IMR-90 (cell line): ENCODE data around the gene SERPINA5. TPM values are rescaled to one million over a fixed set of nuclear protein-coding genes. Genes with fewer than 3 reads are reported as not detected.

Experiments used
- ATAC-seq: fragments of 200-7000 bp; cut with Tn5 transposase; 2 replicates; pipeline ENCODE4 v1.9.1; 2020; ENCODE audit warnings: low read depth, mild to moderate bottlenecking, moderate library complexity
- BruUV-seq: library from RNA; stranded (reverse); fragments of 400-500 nt; replicated peaks from 2 replicates; lab custom pipeline; 2021; lab: Mats Ljungman, UMichigan
- CTCF ChIA-PET: fragments of 300-600 bp; formaldehyde crosslinking; extraction: SDS; loops from one replicate; lab custom pipeline; 2021; ENCODE audit warnings: antibody characterized with exemption; lab: Yijun Ruan, JAX
- POLR2A ChIA-PET: fragments of 300-600 bp; sonication (Branson Sonifier 250); formaldehyde crosslinking; loops from one replicate; lab custom pipeline; 2022; ENCODE audit warnings: antibody characterized with exemption; ENCODE audit not compliant: unreplicated experiment; lab: Charles Lee
- DNase-seq: peaks from one replicate; pipeline ENCODE4 v3.0.0; 2013
- H2AFZ ChIP-seq: replicated peaks from 2 replicates; pipeline ENCODE3; 2013; ENCODE audit warnings: low read length, mild to moderate bottlenecking; ENCODE audit not compliant: poor library complexity
- H2AK5ac ChIP-seq: 2 replicates; pipeline ENCODE4 v1.6.1; 2013; ENCODE audit warnings: low read depth, low read length, inconsistent platforms
- H2AK9ac ChIP-seq: replicated peaks from 2 replicates; pipeline ENCODE3; 2013; ENCODE audit warnings: mild to moderate bottlenecking, low read depth, low read length, moderate library complexity; ENCODE audit not compliant: poor library complexity
- H2BK120ac ChIP-seq: 2 replicates; pipeline ENCODE4 v1.6.1; 2013; ENCODE audit warnings: low read depth, low read length, inconsistent platforms
- H2BK15ac ChIP-seq: 3 replicates; pipeline ENCODE4 v1.6.1; 2013; ENCODE audit warnings: low read depth, low read length, inconsistent platforms
- H2BK20ac ChIP-seq: 2 replicates; pipeline ENCODE4 v1.6.1; 2013; ENCODE audit warnings: low read depth, mild to moderate bottlenecking, inconsistent platforms, low read length, moderate library complexity
- H2BK5ac ChIP-seq: 2 replicates; pipeline ENCODE4 v1.6.1; 2013; ENCODE audit warnings: mild to moderate bottlenecking, low read depth, low read length, inconsistent platforms; ENCODE audit not compliant: poor library complexity, severe bottlenecking
- H3K14ac ChIP-seq: replicated peaks from 2 replicates; pipeline ENCODE4 v1.6.1; 2013; ENCODE audit warnings: low read depth, low read length, inconsistent platforms
- H3K18ac ChIP-seq: 2 replicates; pipeline ENCODE4 v1.6.1; 2013; ENCODE audit warnings: low read depth, low read length, control low read depth
- H3K23ac ChIP-seq: 2 replicates; pipeline ENCODE4 v1.6.1; 2013; ENCODE audit warnings: low read depth, low read length, inconsistent platforms
- H3K27ac ChIP-seq: 2 replicates; pipeline ENCODE4 v1.5.1; 2013; ENCODE audit warnings: mild to moderate bottlenecking, control low read depth, low read length; ENCODE audit not compliant: insufficient read depth
- H3K27me3 ChIP-seq: 2 replicates; pipeline ENCODE4 v1.6.1; 2013; ENCODE audit warnings: low read length; ENCODE audit not compliant: control insufficient read depth, insufficient read depth
- H3K36me3 ChIP-seq: 2 replicates; pipeline ENCODE4 v1.6.1; 2013; ENCODE audit warnings: low read length, mixed read lengths; ENCODE audit not compliant: control insufficient read depth, insufficient read depth
- H3K4ac ChIP-seq: 2 replicates; pipeline ENCODE4 v1.6.1; 2013; ENCODE audit warnings: low read depth, low read length, inconsistent platforms
- H3K4me1 ChIP-seq: 2 replicates; pipeline ENCODE4 v1.6.1; 2013; ENCODE audit warnings: low read length, mixed read lengths; ENCODE audit not compliant: control insufficient read depth, insufficient read depth
- H3K4me2 ChIP-seq: 2 replicates; pipeline ENCODE4 v1.6.1; 2013; ENCODE audit warnings: low read depth, mild to moderate bottlenecking, control low read depth, low read length, moderate library complexity
- H3K4me3 ChIP-seq: 2 replicates; pipeline ENCODE4 v1.5.1; 2013; ENCODE audit warnings: low read depth, mild to moderate bottlenecking, control low read depth, low read length, moderate library complexity; ENCODE audit not compliant: insufficient read depth
- H3K56ac ChIP-seq: 2 replicates; pipeline ENCODE4 v1.6.1; 2013; ENCODE audit warnings: low read length, inconsistent platforms; ENCODE audit not compliant: insufficient read depth; ENCODE audit errors: extremely low read depth
- H3K79me1 ChIP-seq, 2 experiments: 2 replicates each; pipeline ENCODE4 v1.6.1; 2013; ENCODE audit warnings: low read length in 2 of 2, inconsistent platforms in 1 of 2, low read depth in 1 of 2
- H3K9ac ChIP-seq: 2 replicates; pipeline ENCODE4 v1.6.1; 2013; ENCODE audit warnings: low read depth, low read length, control low read depth
- H3K9me1 ChIP-seq: 2 replicates; pipeline ENCODE4 v1.6.1; 2013; ENCODE audit warnings: low read length, inconsistent platforms; ENCODE audit not compliant: insufficient read depth
- H3K9me3 ChIP-seq: 2 replicates; pipeline ENCODE4 v1.6.1; 2013; ENCODE audit warnings: low read length; ENCODE audit not compliant: control insufficient read depth, insufficient read depth
- H4K20me1 ChIP-seq: 2 replicates; pipeline ENCODE4 v1.6.1; 2013; ENCODE audit warnings: low read length, inconsistent platforms; ENCODE audit not compliant: insufficient read depth
- H4K5ac ChIP-seq: 2 replicates; pipeline ENCODE4 v1.6.1; 2013; ENCODE audit warnings: mild to moderate bottlenecking, low read depth, low read length, control low read depth
- H4K8ac ChIP-seq, 2 experiments: 2 replicates each; pipeline ENCODE4 v1.6.1; 2013; ENCODE audit warnings: low read depth in 2 of 2, low read length in 2 of 2, control low read depth in 1 of 2, inconsistent platforms in 1 of 2
- H4K91ac ChIP-seq: 2 replicates; pipeline ENCODE4 v1.6.1; 2013; ENCODE audit warnings: low read depth, low read length, inconsistent platforms; ENCODE audit not compliant: insufficient read depth
- BHLHE40 ChIP-seq: fragments of 150-350 bp; IDR thresholded peaks from 2 replicates; pipeline ENCODE4 v1.6.1; 2016; ENCODE audit warnings: mild to moderate bottlenecking, low read depth, low read length
- CEBPB ChIP-seq: IDR thresholded peaks from 2 replicates; pipeline ENCODE4 v1.6.1; 2012; ENCODE audit warnings: low read depth, low read length, improper control_type of control experiment
- CHD1 ChIP-seq: IDR thresholded peaks from 2 replicates; pipeline ENCODE4 v1.6.1; 2012; ENCODE audit warnings: low read depth, low read length, improper control_type of control experiment
- FOS ChIP-seq: fragments of 150-350 bp; IDR thresholded peaks from 2 replicates; pipeline ENCODE4 v1.6.1; 2016; ENCODE audit warnings: low read depth, low read length
- MAFK ChIP-seq: IDR thresholded peaks from 2 replicates; pipeline ENCODE4 v1.6.1; 2012; ENCODE audit warnings: low read depth, low read length, improper control_type of control experiment
- MAZ ChIP-seq: IDR thresholded peaks from 2 replicates; pipeline ENCODE4 v1.6.1; 2012; ENCODE audit warnings: low read depth, mild to moderate bottlenecking, low read length, improper control_type of control experiment, moderate library complexity, borderline replicate concordance
- MXI1 ChIP-seq: IDR thresholded peaks from 2 replicates; pipeline ENCODE4 v1.6.1; 2012; ENCODE audit warnings: low read depth, mild to moderate bottlenecking, low read length, moderate library complexity, borderline replicate concordance
- NFE2L2 ChIP-seq: fragments of 150-350 bp; IDR thresholded peaks from 2 replicates; pipeline ENCODE4 v1.6.1; 2016; ENCODE audit warnings: low read depth, mild to moderate bottlenecking, low read length
- POLR2A ChIP-seq: IDR thresholded peaks from 2 replicates; pipeline ENCODE4 v1.6.1; 2012; ENCODE audit warnings: mild to moderate bottlenecking, low read depth, low read length
- RCOR1 ChIP-seq: IDR thresholded peaks from 2 replicates; pipeline ENCODE4 v1.6.1; 2012; ENCODE audit warnings: mild to moderate bottlenecking, low read length, improper control_type of control experiment; ENCODE audit not compliant: insufficient replicate concordance
- RFX5 ChIP-seq: IDR thresholded peaks from 2 replicates; pipeline ENCODE4 v1.8.0; 2012; ENCODE audit warnings: low read depth, mild to moderate bottlenecking, low read length, moderate library complexity
- WGBS, 2 experiments: methylation state at CpG; one replicate each; pipeline versions ENCODE4 v1.1.5 to v1.1.7; 2013; ENCODE audit warnings: missing lambda C conversion rate in 2 of 2; ENCODE audit not compliant: insufficient read length in 1 of 2; ENCODE audit errors: extremely low coverage in 2 of 2; 5-methylcytosine and 5-hydroxymethylcytosine counted together
- dilution Hi-C: fragments of 300-500 bp; cut with HindIII; formaldehyde crosslinking; loops from one replicate; pipeline ENCODE4 v1.14.3; 2018; ENCODE audit warnings: low sequenced_read_pairs; ENCODE audit not compliant: unreplicated experiment
- in situ Hi-C: fragments of 300-500 bp; cut with MboI; formaldehyde crosslinking; loops from 3 replicates; pipeline ENCODE4 v1.14.3; 2019; ENCODE audit warnings: low sequenced_read_pairs, inconsistent platforms, mixed read lengths
- intact Hi-C: fragments of 100-400 bp; cut with micrococcal nuclease; formaldehyde crosslinking; loops from 2 replicates; pipeline ENCODE4 v1.10.0; 2022
- polyA plus RNA-seq, 3 experiments: library from polyadenylated mRNA; depleted of rRNA; stranded (reverse); fragments of >200 nt; gene quantifications; 2 replicates each; pipeline ENCODE4 v1.2.3, GENCODE V29; 2012; ENCODE audit warnings: low replicate concordance in 1 of 3
- total RNA-seq: library from RNA; depleted of rRNA; stranded (reverse); fragments of >200 nt; gene quantifications from 2 replicates; pipeline ENCODE4 v1.2.3, GENCODE V29; 2012
- TF ChIP-seq, protein P1 (sequence below): fragments of 150-350 bp; IDR thresholded peaks from 2 replicates; pipeline ENCODE4 v1.6.1; 2017; ENCODE audit warnings: mild to moderate bottlenecking, antibody characterized with exemption, low read length, low read depth
- TF ChIP-seq, protein P2 (sequence below): conservative IDR thresholded peaks from 2 replicates; pipeline ENCODE4 v1.5.1; 2012; ENCODE audit warnings: mild to moderate bottlenecking, low read depth, low read length, improper control_type of control experiment
- TF ChIP-seq, protein P3 (sequence below): fragments of 150-350 bp; IDR thresholded peaks from 2 replicates; pipeline ENCODE4 v1.6.1; 2016; ENCODE audit warnings: low read depth, mild to moderate bottlenecking, low read length, moderate library complexity, borderline replicate concordance

SERPINA5 gene
- total and polyA plus RNA-seq, 2 of the 4 experiments (the other 2 are of a cell fraction): not detected

DNA sequence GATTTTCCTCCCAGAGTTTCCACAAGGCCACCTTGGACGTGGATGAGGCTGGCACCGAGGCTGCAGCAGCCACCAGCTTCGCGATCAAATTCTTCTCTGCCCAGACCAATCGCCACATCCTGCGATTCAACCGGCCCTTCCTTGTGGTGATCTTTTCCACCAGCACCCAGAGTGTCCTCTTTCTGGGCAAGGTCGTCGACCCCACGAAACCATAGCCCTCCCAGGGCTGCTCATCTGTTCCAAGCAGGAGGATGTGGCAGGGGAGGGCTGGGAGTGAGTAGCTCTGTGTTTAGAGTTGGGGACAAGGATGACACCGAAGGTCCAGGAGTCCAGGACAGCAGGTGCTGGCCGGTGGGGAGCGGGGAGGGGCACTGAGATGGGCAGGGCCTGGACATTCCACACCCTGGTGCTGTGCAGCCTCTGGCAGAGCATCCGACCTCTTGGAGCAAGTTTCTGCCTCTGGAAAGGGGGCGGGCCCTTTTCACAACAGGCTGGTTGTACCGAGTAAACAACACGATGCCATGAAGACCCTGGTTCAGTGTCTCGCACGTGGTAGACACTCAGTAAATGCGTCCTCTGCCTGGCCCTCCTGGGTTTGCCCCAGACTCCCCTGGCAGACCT lies 11.7 kb upstream of the SERPINA5 start:
- ATAC-seq: no peak
- H3K18ac ChIP-seq: no peak overlapping the region
- H3K27me3 ChIP-seq: no peaks in the 10 kb centered on the region; the same call in 1 of the 2 replicates
- H4K91ac ChIP-seq: no peak overlapping the region
- H2BK5ac ChIP-seq: no peak overlapping the region
- no peaks in the 10 kb centered on the region for H3K9me1 ChIP-seq
- H3K9me3 ChIP-seq: peaks cover 2% of the 10 kb centered on the region; the same call in 1 of the 2 replicates
- no peak overlapping the region for H2AK9ac ChIP-seq
- H3K4me2 ChIP-seq: no peak overlapping the region
- no peak overlapping the region for H2BK120ac ChIP-seq
- H3K23ac ChIP-seq: no peak overlapping the region
- DNase-seq: no peak
- ChIA-PET POLR2A (no interaction called here), CTCF (no interaction called here)
- no peak overlapping the region for H4K8ac ChIP-seq
- H3K36me3 ChIP-seq: no peaks in the 10 kb centered on the region
- no peak overlapping the region for H2BK15ac ChIP-seq
- in situ Hi-C loops (no loop called here), dilution Hi-C loops (no loop called here), intact Hi-C loops (no loop called here)
- H2AK5ac ChIP-seq: no peak overlapping the region
- no peaks in the 10 kb centered on the region for H4K20me1 ChIP-seq
- H3K4me1 ChIP-seq: no peaks in the 10 kb centered on the region
- no peak overlapping the region for H3K56ac ChIP-seq
- 66% methylated on average over 5 of the region's 20 CpGs; no CpG with 5 or more reads in 1 of the 2 experiments for WGBS, 2 experiments
- H3K79me1 ChIP-seq: no peaks in the 10 kb centered on the region
- H3K14ac ChIP-seq: no peak overlapping the region
- H2BK20ac ChIP-seq: no peak overlapping the region
- no peak overlapping the region for H3K4ac ChIP-seq
- no peak overlapping the region for H2AFZ ChIP-seq
- TF ChIP-seq, protein P1, sequence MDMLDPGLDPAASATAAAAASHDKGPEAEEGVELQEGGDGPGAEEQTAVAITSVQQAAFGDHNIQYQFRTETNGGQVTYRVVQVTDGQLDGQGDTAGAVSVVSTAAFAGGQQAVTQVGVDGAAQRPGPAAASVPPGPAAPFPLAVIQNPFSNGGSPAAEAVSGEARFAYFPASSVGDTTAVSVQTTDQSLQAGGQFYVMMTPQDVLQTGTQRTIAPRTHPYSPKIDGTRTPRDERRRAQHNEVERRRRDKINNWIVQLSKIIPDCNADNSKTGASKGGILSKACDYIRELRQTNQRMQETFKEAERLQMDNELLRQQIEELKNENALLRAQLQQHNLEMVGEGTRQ: no peak
- no peak for TF ChIP-seq FOS
- no peak for TF ChIP-seq CHD1
- no peak for TF ChIP-seq NFE2L2
- TF ChIP-seq, protein P2, sequence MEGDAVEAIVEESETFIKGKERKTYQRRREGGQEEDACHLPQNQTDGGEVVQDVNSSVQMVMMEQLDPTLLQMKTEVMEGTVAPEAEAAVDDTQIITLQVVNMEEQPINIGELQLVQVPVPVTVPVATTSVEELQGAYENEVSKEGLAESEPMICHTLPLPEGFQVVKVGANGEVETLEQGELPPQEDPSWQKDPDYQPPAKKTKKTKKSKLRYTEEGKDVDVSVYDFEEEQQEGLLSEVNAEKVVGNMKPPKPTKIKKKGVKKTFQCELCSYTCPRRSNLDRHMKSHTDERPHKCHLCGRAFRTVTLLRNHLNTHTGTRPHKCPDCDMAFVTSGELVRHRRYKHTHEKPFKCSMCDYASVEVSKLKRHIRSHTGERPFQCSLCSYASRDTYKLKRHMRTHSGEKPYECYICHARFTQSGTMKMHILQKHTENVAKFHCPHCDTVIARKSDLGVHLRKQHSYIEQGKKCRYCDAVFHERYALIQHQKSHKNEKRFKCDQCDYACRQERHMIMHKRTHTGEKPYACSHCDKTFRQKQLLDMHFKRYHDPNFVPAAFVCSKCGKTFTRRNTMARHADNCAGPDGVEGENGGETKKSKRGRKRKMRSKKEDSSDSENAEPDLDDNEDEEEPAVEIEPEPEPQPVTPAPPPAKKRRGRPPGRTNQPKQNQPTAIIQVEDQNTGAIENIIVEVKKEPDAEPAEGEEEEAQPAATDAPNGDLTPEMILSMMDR: no peak
- no peak for TF ChIP-seq CEBPB
- no peak for TF ChIP-seq RFX5
- no peak for TF ChIP-seq MAZ
- TF ChIP-seq, protein P3, sequence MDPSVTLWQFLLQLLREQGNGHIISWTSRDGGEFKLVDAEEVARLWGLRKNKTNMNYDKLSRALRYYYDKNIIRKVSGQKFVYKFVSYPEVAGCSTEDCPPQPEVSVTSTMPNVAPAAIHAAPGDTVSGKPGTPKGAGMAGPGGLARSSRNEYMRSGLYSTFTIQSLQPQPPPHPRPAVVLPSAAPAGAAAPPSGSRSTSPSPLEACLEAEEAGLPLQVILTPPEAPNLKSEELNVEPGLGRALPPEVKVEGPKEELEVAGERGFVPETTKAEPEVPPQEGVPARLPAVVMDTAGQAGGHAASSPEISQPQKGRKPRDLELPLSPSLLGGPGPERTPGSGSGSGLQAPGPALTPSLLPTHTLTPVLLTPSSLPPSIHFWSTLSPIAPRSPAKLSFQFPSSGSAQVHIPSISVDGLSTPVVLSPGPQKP: no peak
- TF ChIP-seq BHLHE40: no peak
- no peak for TF ChIP-seq RCOR1
- no peak for TF ChIP-seq POLR2A
- no peak for TF ChIP-seq MXI1
- no peak for TF ChIP-seq MAFK
- H3K4me3 ChIP-seq: no peak overlapping the region
- no TSS peak for BruUV-seq
- H3K9ac ChIP-seq: no peak overlapping the region
- H4K5ac ChIP-seq: no peak overlapping the region
- H3K27ac ChIP-seq: no peak overlapping the region
